Measurements from ENCODE around the gene SMCHD1.
A peak's percentile ranks its signal among the peaks of the same experiment; 100 is the strongest.
"Not testable (repeated sequence)": the region's sequence is repeated elsewhere in the genome, so short reads cannot be mapped to it uniquely, and the experiment has no call there.

SMCHD1 gene

DNA sequence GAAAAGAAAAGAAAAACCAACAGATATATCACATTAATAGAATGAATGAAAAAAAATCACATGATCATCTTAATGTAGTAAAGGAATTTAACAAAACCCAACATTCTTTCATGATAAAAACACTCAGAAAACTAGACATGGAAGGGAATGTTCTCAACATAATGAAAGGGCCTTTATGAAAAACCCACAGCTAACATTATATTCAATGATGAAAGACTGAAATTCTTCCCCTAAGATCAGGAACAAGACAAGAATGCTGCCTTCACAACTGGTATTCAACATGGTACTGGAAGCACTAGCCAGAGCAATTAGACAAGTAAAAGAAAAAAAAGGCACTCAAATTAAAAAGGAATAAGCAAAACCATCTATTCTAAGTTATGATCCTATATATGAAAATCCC, 162.8 kb downstream of the SMCHD1 start:
- no peak for DNase-seq (ENCODE audit: low read depth)

GRCh38 chr18:2821695-2822094, 166.2 kb downstream of the SMCHD1 start:
- DNase-seq (ENCODE audit: low read depth) = no peak

GRCh38 chr18:2822213-2822921, 166.8 kb downstream of the SMCHD1 start:
- no peak for DNase-seq (ENCODE audit: low read depth)

- DNase-seq (ENCODE audit: low read depth) = no peak
Measured at GRCh38 chr18:2823202-2823601, 167.7 kb downstream of the SMCHD1 start.

- DNase-seq (ENCODE audit: low read depth) = no peak
Measured at GRCh38 chr18:2823966-2824365, 168.4 kb downstream of the SMCHD1 start.

- DNase-seq (ENCODE audit: low read depth) = no peak
Measured at GRCh38 chr18:2824865-2825264, 169.3 kb downstream of the SMCHD1 start.

DNA sequence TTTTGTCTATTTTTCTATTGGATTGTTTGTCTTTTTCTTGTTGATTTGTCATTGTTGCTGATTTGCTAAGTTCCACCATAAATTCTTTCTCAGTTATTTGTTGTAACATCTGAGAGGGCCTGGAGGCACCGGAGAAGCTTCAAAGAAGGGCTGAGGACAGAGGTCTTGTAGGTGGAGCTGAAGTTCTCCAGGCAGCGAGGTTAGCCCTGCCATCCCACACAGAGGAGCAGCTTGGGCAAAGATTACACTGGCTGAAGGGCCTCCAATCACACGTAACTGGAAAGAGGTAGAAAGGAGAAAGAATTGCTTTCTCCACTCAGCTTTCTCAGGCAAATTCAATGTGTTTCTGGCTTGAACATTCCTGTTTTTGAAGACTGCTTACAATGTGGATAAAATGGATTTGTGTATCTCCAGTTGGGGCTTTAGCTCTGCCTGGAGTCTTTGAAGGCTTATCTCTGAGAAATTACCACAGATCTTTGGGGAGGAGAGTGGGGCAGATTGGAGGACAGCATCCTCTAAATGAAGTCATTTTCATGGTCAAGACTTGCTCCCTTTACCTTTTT, 170.2 kb downstream of the SMCHD1 start:
- no peak for DNase-seq (ENCODE audit: low read depth)

GRCh38 chr18:2826581-2826980, 171.1 kb downstream of the SMCHD1 start:
- no peak for DNase-seq (ENCODE audit: low read depth)

GRCh38 chr18:2827061-2827460, 171.5 kb downstream of the SMCHD1 start:
- no peak for DNase-seq (ENCODE audit: low read depth)

GRCh38 chr18:2836118-2836517, 180.6 kb downstream of the SMCHD1 start:
- not testable (repeated sequence) for DNase-seq (ENCODE audit: low read depth)

DNA sequence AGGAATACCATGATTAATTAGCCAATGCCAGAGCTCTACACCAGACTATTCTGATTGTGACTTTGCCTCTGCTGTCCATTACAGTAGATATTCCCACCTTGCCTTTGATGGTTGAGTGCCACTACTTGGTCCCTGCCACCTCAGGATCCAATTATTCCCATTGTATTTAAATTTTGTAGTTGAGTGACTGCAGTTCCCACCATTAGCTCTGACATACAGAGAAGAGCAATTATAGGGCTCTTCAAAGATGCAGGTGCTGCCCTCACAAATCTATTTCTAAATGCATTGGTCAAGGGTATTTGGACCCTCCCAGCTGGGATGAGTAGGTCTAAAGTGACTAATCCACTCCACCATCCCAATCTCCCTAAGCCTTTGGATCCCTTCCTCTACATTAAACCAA, 181.8 kb downstream of the SMCHD1 start:
- not testable (repeated sequence) for DNase-seq (ENCODE audit: low read depth)

DNA sequence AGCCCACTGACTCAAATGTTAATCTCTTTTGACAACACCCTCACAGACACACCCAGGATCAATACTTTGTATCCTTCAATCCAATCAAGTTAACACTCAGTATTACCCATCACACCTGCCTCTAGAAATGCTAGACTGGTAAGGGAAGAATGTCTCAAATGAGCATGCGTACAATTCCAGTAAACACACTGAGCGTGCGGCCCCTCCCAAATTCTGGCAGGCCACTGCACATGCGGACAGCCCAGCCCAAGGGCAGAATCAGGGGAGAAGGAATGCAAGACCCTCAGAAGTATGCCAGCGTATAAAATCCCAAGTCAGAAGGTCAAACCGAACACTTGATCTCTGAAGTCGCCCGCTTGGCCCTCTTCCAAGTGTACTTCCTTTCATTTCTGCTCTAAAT, 183.7 kb downstream of the SMCHD1 start:
- DNase-seq (ENCODE audit: low read depth) = no peak

GRCh38 chr18:2840521-2840920, 185.0 kb downstream of the SMCHD1 start:
- DNase-seq (ENCODE audit: low read depth) = no peak

- DNase-seq (ENCODE audit: low read depth) = no peak
Measured at GRCh38 chr18:2843146-2843545, 187.6 kb downstream of the SMCHD1 start.

DNA sequence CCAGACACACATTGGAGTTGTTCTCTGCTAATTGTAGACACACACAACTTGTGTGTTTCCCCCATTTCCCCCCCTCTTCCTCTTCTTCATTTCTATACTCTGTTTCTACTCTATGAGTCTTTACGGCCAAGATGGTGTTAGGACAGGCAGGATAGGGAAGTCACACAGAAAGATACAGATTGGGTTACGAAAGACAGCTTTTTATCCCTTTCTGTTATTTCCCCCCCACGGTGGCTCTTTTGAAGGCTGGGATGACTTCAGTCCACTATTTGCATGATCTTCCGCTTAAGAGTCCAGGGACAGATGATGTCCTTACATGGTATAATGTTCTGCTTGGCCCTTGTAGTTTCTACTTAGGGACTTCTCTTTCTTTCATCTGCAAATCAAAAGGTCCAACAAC, 189.6 kb downstream of the SMCHD1 start:
- no peak for DNase-seq (ENCODE audit: low read depth)

DNA sequence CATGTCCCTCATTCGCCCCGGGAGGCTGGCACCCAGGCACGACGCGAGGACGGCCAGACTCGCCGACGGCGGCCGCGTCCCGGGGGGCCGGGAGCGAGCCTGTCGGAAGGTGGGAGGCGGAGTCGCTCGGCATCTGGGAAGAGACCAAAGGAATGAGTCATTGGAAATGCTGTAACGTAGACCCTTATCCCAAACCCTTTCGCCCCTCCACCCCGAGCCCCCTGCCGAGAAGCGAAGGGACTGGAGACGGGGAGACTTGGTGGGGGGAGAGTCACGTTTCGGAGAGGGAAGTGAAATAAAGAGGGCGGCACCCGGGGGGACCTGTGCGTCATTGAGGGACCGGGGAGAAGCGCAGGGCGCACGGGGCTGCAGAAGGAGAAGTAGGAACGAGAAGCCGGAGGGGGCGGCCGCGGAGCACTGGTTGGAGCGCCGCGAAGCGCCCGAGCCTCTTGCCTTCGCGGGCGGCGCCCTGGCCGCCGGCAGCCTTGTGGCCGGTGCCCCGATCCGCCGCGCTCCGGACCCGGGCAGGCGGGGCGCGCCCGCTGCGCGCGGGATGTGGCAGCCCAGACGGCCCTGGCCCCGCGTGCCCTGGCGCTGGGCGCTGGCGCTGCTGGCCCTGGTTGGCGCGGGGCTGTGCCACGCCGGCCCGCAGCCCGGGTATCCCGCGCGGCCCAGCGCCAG, 191.2 kb downstream of the SMCHD1 start, which contains the start of gene EMILIN2:
Gene EMILIN2 (plus strand): TSS at position 371 of the 681 bp plus-strand sequence. CDS start 183 bp downstream, at position 554.
- DNase-seq (ENCODE audit: low read depth) = peak; percentile 23

GRCh38 chr18:2847317-2848246, 192.1 kb downstream of the SMCHD1 start:
- DNase-seq (ENCODE audit: low read depth) = no peak

DNA sequence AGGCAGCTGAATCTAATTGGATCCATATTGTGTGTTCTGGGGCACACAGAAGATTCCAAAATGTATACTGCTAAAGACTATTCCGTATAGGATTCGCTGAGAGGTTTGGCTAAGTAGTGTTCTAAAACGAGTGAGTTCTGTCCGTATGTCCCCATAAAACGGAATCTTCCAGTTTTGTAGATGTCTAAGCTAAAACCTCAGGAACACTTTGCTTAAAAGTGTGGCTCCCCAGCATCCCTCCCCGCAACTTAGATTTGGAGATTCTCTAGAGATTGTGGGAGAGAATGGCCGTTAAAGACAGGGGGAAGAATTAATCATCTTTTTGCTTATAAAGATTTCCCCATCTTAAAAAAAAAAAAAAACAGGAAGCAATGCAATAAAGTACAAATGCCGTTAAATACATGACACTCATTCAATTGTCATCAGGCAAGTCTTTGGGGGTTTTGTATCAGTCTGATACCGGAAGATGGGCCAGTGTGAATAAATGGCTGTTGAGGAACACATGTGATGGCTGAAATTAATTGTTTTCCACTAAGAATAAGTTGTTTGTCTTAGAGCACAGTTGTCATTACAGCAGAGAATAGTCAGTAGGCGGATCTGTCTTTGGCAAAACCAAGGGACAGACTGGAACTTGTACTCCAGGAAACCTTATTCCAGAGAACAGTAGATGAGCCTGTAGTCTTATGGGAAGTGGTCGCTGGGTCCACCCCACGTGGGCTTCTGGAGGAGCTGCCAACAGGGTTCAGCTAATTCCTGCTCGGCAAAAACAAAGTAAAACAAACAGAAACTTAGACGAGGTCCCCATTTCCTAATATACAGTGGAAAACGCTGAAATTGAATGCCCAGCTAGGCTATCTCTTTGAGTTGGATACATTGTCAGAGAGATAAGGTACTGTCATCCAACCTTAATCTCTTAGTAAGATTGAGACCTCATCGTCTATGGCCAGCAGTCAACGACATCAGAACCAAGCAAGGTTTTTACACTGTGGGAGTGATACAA, 193.0 kb downstream of the SMCHD1 start:
- DNase-seq (ENCODE audit: low read depth) = no peak

DNA sequence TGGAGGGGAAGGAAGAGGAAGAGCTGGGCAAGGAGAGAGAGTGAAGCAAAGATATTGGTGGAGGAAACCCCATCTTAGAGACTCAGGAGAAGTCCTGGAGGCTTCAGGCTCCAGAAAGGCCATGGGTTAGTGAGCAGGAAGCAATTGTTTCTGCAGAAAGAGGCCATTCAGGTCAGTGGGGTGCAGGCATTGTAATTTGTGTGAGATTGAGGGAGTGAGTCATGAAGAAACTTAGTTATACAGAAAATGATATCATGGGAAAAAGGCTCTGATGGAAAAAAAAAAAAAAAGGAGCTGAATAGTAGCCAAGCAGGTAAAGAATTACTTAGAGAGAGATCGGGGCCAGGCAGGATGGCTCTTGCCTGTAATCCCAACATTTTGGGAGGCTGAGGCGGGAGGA, 195.3 kb downstream of the SMCHD1 start:
- DNase-seq (ENCODE audit: low read depth) = no peak

DNA sequence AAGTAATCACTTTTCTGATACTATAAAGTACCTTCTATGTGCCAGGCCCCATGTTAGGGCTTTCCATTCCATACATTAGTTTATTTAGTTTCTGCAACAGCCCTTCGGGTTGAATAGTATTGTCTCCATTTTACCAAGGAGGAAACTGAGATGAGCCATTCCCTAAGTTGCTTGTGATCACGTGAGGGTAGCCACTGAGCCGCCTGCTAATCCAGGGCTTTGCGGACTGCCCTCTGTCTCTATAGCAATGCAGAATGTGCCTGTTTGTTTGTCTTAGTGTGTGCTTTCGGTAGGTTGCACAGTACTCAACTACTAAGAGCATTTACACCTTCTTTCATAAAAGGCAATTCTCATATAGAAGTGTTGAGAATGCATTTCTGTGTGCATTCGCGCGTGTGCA, 196.2 kb downstream of the SMCHD1 start:
- no peak for DNase-seq (ENCODE audit: low read depth)

GRCh38 chr18:2852460-2852859, 196.9 kb downstream of the SMCHD1 start:
- not testable (repeated sequence) for DNase-seq (ENCODE audit: low read depth)

Data from stimulated activated CD8-positive, alpha-beta memory T cell treated with anti-CD3 and anti-CD28 coated beads, Interleukin-12 subunit alpha, Interleukin-12 subunit beta, amount 100 ng/mL, for 4 hours (primary cell).